ENCODE data around the gene EMILIN1.

GRCh38 chr2:27105981-27106380, 27.6 kb downstream of the EMILIN1 start:
- TF ChIP-seq CTCF (IDR thresholded peaks at IDR 0.05) (no peak), POLR2A (IDR thresholded peaks at IDR 0.05) (no peak)
